GM12892 (cell line): ENCODE measurements around the gene PRIMA1.

ENCODE experiments used
- DNase-seq: peaks from one replicate; pipeline ENCODE4 v3.0.0; 2011; ENCODE audit not compliant: insufficient read length
- FAIRE-seq: peaks from 2 replicates; lab custom pipeline; 2011; peaks lifted over from hg19 to GRCh38; lab: Jason Lieb, UNC
- POLR2A ChIP-seq: IDR thresholded peaks from 2 replicates; pipeline ENCODE4 v1.6.1; 2011; ENCODE audit warnings: low read depth, low read length, control low read depth
- POLR2AphosphoS5 ChIP-seq: IDR thresholded peaks from 2 replicates; pipeline ENCODE4 v1.6.1; 2011; ENCODE audit warnings: low read depth, low read length, control low read depth
- TAF1 ChIP-seq: IDR thresholded peaks from 2 replicates; pipeline ENCODE4 v1.6.1; 2011; ENCODE audit warnings: low read depth, mild to moderate bottlenecking, control low read depth, low read length, borderline replicate concordance

The PRIMA1 gene

DNA sequence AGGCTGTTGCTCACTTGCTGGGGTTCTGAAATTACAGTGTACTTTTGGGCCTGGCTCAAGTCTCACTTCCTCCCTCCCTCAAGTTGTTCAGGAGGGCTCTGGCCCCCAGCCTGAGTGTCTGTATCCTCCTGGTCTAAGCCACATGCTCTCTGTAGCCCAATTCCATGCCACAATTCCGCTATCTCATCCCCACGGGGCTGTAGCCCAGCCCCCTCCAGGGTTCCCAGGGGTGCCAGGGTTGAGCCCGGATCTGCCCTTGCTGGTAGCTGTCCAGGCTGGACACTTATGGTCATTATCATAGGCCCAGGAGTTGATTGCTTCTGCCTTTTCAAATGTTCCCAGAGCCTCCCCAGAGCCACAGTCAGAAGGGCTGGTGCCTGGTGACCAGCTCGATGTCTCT is 65.3 kb downstream of the PRIMA1 start:
- DNase-seq = no peak
- FAIRE-seq = no peak
- TF ChIP-seq POLR2AphosphoS5 (no peak), TAF1 (no peak), POLR2A (no peak)

- no peak for TF ChIP-seq TAF1
- TF ChIP-seq POLR2AphosphoS5 = no peak
- no peak for TF ChIP-seq POLR2A
- DNase-seq = no peak
- no peak for FAIRE-seq
Observed at GRCh38 chr14:93720981-93721483, 67.3 kb downstream of the PRIMA1 start.

GRCh38 chr14:93720076-93720815 is 68.0 kb downstream of the PRIMA1 start:
- TF ChIP-seq POLR2A = no peak
- TF ChIP-seq TAF1 = no peak
- no peak for TF ChIP-seq POLR2AphosphoS5
- no peak for FAIRE-seq
- DNase-seq = no peak

GRCh38 chr14:93719256-93719655 is 69.0 kb downstream of the PRIMA1 start:
- FAIRE-seq (no peak), DNase-seq (no peak)
- TF ChIP-seq TAF1 = no peak
- TF ChIP-seq POLR2AphosphoS5 = no peak
- TF ChIP-seq POLR2A = no peak

GRCh38 chr14:93717668-93718320 is 70.5 kb downstream of the PRIMA1 start:
- FAIRE-seq (no peak), DNase-seq (no peak)
- TF ChIP-seq POLR2A (no peak), POLR2AphosphoS5 (no peak), TAF1 (no peak)

- FAIRE-seq = no peak
- no peak for DNase-seq
- TF ChIP-seq POLR2A = no peak
- TF ChIP-seq TAF1 = no peak
Observed at GRCh38 chr14:93716746-93717667, 71.3 kb downstream of the PRIMA1 start.

DNA sequence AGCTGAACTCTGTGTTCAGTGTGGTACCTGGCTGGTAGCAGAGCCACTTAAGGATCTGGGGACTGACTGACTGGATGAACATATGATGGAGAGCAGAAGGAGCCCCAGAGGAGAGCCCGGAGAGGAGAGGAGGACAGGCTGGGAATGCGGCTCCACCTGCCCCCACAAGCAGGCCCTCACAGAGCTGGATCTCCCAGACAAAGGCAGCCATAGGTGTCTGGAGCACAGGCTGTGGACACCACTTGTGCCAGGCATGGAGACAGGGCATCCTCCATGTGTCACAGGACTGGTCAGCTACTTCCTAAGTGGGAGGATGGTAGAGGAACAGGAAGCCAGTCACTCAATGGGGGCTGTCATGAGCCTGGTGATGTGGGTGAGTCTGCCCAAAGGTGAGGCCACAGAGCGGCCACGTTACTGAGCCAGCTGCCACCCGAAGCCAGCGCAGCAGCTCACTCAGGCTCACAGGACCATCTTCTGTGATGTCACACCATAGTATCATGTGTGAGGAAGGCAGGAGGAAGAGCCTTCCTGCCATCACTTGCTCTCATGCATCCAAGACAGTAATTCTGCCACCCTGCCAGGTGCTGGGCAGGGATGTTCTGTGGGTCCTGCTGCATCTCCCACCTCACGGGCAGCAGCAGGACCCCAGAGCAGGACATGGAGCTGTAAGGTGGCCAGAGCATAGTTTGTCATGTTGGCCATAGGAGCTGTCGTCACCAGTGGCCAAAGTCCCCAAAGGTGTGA is 72.1 kb downstream of the PRIMA1 start:
- FAIRE-seq (no peak), DNase-seq (no peak)
- TF ChIP-seq TAF1 (no peak), POLR2A (no peak), POLR2AphosphoS5 (no peak)

DNA sequence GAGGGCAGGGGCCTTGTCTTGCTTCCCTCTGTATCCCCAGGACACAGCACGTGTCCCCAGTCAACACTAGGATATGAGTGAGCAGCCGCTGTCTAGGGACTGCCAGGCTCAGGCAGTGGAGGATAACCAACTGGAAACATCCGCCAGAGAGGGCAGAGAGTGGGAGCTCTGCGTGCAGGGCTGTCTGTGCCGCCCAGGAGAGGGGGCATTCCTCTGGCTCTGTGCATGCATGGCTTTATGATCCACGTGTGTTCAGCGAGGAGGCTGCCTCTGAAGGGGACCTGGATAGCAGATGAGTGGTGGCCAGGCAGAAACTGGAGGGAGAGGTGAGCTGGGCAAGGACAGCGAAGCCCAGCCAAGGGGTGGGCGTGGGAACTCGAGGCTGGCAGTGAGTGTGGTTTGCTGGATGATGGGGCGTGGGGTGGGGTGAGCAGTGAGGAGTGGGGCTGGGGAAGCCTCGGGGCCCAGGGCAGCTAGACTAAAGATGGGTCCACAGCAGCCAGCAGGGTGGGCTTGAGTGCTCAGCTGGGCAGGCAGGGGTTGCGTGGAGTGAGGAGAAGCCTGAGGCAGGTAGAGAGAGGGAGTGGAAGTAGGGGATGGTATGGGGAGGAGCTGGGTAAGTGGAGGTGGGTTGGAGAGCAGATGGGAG is 72.9 kb downstream of the PRIMA1 start:
- DNase-seq (no peak), FAIRE-seq (no peak)
- TF ChIP-seq POLR2A = no peak
- no peak for TF ChIP-seq TAF1
- no peak for TF ChIP-seq POLR2AphosphoS5

GRCh38 chr14:93714605-93715004 is 73.7 kb downstream of the PRIMA1 start:
- DNase-seq = no peak
- TF ChIP-seq POLR2AphosphoS5 (no peak), POLR2A (no peak), TAF1 (no peak)
- no peak for FAIRE-seq

GRCh38 chr14:93713726-93714405 is 74.4 kb downstream of the PRIMA1 start:
- FAIRE-seq (no peak), DNase-seq (no peak)
- TF ChIP-seq POLR2AphosphoS5 (no peak), TAF1 (no peak), POLR2A (no peak)
